Measurements from ENCODE around the gene IL20. TPM values are rescaled to one million over a fixed set of nuclear protein-coding genes. Genes with fewer than 3 reads are reported as not detected.

The IL20 gene
- total and polyA plus RNA-seq, 2 of the 8 experiments (the other 6 are each of a cell fraction or from before 2014, with no cell fraction given), result not detected

GRCh38 chr1:206893380-206893779 lies 28.0 kb downstream of the IL20 start:
- Histone ChIP-seq H4K5ac (ENCODE audit: insufficient read length, low read depth, low read length) (no peak overlapping the region), H3K9me3 (ENCODE audit: insufficient read depth in 2 of 2, low read depth in 1 of 2, low read length in 1 of 2) (no peaks in the 10 kb centered on the region), H3K14ac (ENCODE audit: insufficient read length) (no peak overlapping the region), H2BK120ac (replicated peaks; ENCODE audit: low read depth, low read length) (no peak overlapping the region), H3K23me2 (ENCODE audit: low read depth, low read length) (no peaks in the 10 kb centered on the region), H3K18ac (ENCODE audit: extremely low read depth, low read length) (no peak overlapping the region), H2AFZ (ENCODE audit: low read length) (no peak overlapping the region), H3K27ac (ENCODE audit: low read depth, low read length) (no peak overlapping the region), H3K4ac (replicated peaks; ENCODE audit: insufficient read length, low read depth, low read length) (no peak overlapping the region), H3K56ac (replicated peaks; ENCODE audit: insufficient read length, low read depth, low read length) (no peak overlapping the region), H3K4me2 (ENCODE audit: insufficient read depth in 1 of 2, low read depth in 2 of 2, low read length in 2 of 2) (no peak overlapping the region), H2BK15ac (ENCODE audit: low read length) (no peak overlapping the region), H3K4me3 (ENCODE audit: extremely low read depth in 1 of 4, insufficient read depth in 2 of 4, low read depth in 3 of 4, low read length in 4 of 4) (no peak overlapping the region), H3K79me2 (ENCODE audit: control insufficient read depth in 1 of 2, insufficient read depth in 2 of 2, low read length in 2 of 2) (no peaks in the 10 kb centered on the region), H3K79me1 (ENCODE audit: low read depth, low read length) (no peaks in the 10 kb centered on the region), H2AK5ac (ENCODE audit: low read depth, low read length) (no peak overlapping the region), H4K91ac (replicated peaks; ENCODE audit: insufficient read length, low read length) (no peak overlapping the region), H2BK20ac (ENCODE audit: low read length) (no peak overlapping the region), H3K4me1 (replicated peaks in 1 of 4; ENCODE audit: control insufficient read depth in 3 of 4, insufficient read depth in 4 of 4, low read length in 3 of 4) (peaks cover 0 to 3% (median 1%) of the 10 kb centered on the region in 4 experiments; a peak in 3 of 7 replicates), H3K9ac (replicated peaks in 1 of 4; ENCODE audit: extremely low read depth in 1 of 4, low read depth in 3 of 4, low read length in 3 of 4) (no peak overlapping the region), H3K36me3 (ENCODE audit: control insufficient read depth in 2 of 4, insufficient read depth in 4 of 4, low read length in 3 of 4) (no peaks in the 10 kb centered on the region), H2BK5ac (ENCODE audit: low read depth, low read length) (no peak overlapping the region), H2BK12ac (ENCODE audit: low read depth, low read length) (no peak overlapping the region), H3K27me3 (replicated peaks in 1 of 4; ENCODE audit: control insufficient read depth in 3 of 4, extremely low read depth in 1 of 4, insufficient read depth in 3 of 4, low read length in 3 of 4) (no peaks in the 10 kb centered on the region), H4K20me1 (replicated peaks in 1 of 2; ENCODE audit: control insufficient read depth in 1 of 2, insufficient read depth in 2 of 2, low read length in 2 of 2) (no peaks in the 10 kb centered on the region), H3K23ac (ENCODE audit: insufficient read length) (no peak overlapping the region), H4K8ac (ENCODE audit: extremely low read depth, insufficient read depth, low read length) (no peak overlapping the region)
- POLR2A ChIA-PET (ENCODE audit: partially characterized antibody), result no interaction called here
- 87% methylated on average over 2 of the region's 2 CpGs; no CpG with 5 or more reads in 1 of the 2 experiments for WGBS, 2 experiments (ENCODE audit: extremely low coverage in 1 of 2, insufficient coverage in 1 of 2, insufficient read length in 1 of 2, insufficient replicate concordance in 2 of 2, low coverage in 1 of 2, low lambda C conversion rate in 2 of 2, missing lambda C conversion rate in 1 of 2)
- no peak for DNase-seq (ENCODE audit: low read depth in 1 of 2, low spot score in 2 of 2)
- CTCF ChIA-PET (ENCODE audit: partially characterized antibody), result interaction anchor here (1.2 to 7.2 kb wide), 6 partner anchors 10 to 159 kb away, joined by 3 to 52 read pairs (median 12); no protein-coding TSS in a partner anchor
- no peak for FAIRE-seq
- TF ChIP-seq BRCA1 (IDR thresholded peaks at IDR 0.05; ENCODE audit: low read depth, low read length), result no peak
- TF ChIP-seq BACH1 (IDR thresholded peaks at IDR 0.05; ENCODE audit: low read length), result no peak
- no peak for TF ChIP-seq ATF2 (IDR thresholded peaks at IDR 0.05; ENCODE audit: low read length)
- TF ChIP-seq KDM5A (IDR thresholded peaks at IDR 0.05; ENCODE audit: low read length), result no peak
- no peak for TF ChIP-seq GTF2F1 (IDR thresholded peaks at IDR 0.05; ENCODE audit: borderline replicate concordance, low read depth, low read length)
- TF ChIP-seq TCF12 (IDR thresholded peaks at IDR 0.05; ENCODE audit: low read depth, low read length), result no peak
- no peak for TF ChIP-seq SP2 (IDR thresholded peaks at IDR 0.05; ENCODE audit: low read length)
- no peak for TF ChIP-seq POU5F1 (IDR thresholded peaks at IDR 0.05; ENCODE audit: low read depth, low read length)
- TF ChIP-seq BCL11A (IDR thresholded peaks at IDR 0.05; ENCODE audit: low read depth in 2 of 2, low read length in 2 of 2), result no peak
- TF ChIP-seq CBX8 (IDR thresholded peaks at IDR 0.05; ENCODE audit: borderline replicate concordance, low read depth, low read length), result no peak
- TF ChIP-seq RAD21 (IDR thresholded peaks at IDR 0.05 in 1 of 2, conservative IDR thresholded peaks at IDR 0.05 in 1 of 2; ENCODE audit: low read depth in 2 of 2, low read length in 2 of 2), result no peak
- TF ChIP-seq RFX5 (IDR thresholded peaks at IDR 0.05; ENCODE audit: borderline replicate concordance, low read depth, low read length), result no peak
- no peak for TF ChIP-seq CBX5 (IDR thresholded peaks at IDR 0.05; ENCODE audit: low read depth, low read length)

Data from H1 (cell line).